ENCODE data around the gene SGF29. TPM values are rescaled to one million over a fixed set of nuclear protein-coding genes. Genes with fewer than 3 reads are reported as not detected.
"Not testable (repeated sequence)": the region's sequence is repeated elsewhere in the genome, so short reads cannot be mapped to it uniquely, and the experiment has no call there.

SGF29 gene
- total RNA-seq, 1 donor from 2014 or later, result 5.3 TPM

DNA sequence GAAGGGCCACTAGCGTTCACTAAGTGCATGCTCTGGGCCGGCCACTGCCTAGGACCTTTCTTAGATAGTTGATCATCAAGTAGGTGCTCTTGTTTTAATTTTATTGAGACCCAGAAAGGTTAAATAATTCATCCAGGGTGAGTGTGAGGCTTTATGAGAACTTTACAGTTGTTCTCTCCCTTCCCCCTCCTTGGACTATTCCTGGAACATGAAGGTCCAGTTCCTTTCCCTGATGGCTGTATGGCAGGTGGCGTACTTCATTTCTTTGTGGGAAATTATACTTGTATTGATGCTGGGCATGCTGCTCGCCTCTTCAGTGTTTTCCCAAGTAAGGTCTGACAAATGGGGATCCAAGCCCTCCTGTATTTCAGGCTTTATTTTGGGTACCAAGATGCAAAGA lies 8.5 kb downstream of the SGF29 start:
- peaks cover 8% of the 10 kb centered on the region for H3K79me2 ChIP-seq (ENCODE audit: low read depth)
- H4K20me1 ChIP-seq (ENCODE audit: low read depth), result no peaks in the 10 kb centered on the region
- H2AFZ ChIP-seq (replicated peaks), result no peak overlapping the region
- Mint-ChIP-seq H3K27me3 (ENCODE audit: insufficient read depth, low read depth) (peaks cover under 1% of the 10 kb centered on the region), H3K4me1 (no peaks in the 10 kb centered on the region), H3K4me3 (no peak overlapping the region), H3K36me3 (peaks cover 21% of the 10 kb centered on the region), H3K9me3 (peaks cover 8% of the 10 kb centered on the region), H3K27ac (no peak overlapping the region)
- peaks cover 3% of the 10 kb centered on the region for H3F3A ChIP-seq (ENCODE audit: low read depth)
- no peak overlapping the region for H3K4me2 ChIP-seq
- H3K27ac ChIP-seq, result no peak overlapping the region
- no peak overlapping the region for H3K4me3 ChIP-seq
- H3K4me1 ChIP-seq, result no peaks in the 10 kb centered on the region
- DNase-seq (ENCODE audit: low spot score), result no peak
- no peak overlapping the region for H3K9ac ChIP-seq
- peaks cover 2% of the 10 kb centered on the region for H3K36me3 ChIP-seq
- TF ChIP-seq EZH2 (IDR thresholded peaks at IDR 0.05) (no peak), CTCF (IDR thresholded peaks at IDR 0.05) (no peak), EZH2phosphoT487 (IDR thresholded peaks at IDR 0.05) (no peak)
- H3K27me3 ChIP-seq, result no peaks in the 10 kb centered on the region
- peaks cover 5% of the 10 kb centered on the region for H3K9me3 ChIP-seq (ENCODE audit: low read depth)

DNA sequence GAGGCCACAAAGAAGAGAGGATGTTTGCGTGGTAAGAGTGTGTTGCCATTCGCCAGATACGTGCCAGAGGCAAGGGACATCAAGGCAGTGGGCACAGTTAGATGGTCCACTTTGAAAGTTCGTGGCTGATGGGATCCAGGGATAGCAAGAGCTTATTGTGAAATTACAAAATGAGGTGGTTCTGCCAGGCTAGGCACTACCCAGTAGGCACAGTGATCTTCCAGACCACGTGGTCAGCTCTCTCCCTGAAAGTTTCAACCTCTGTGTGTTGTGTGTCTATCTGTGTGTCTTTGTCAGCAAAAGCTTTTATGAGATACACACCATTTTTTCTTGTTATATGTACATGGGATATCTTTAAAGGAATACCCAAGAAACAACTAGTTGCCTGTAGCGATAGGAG lies 9.5 kb downstream of the SGF29 start:
- Histone ChIP-seq H3K27me3 (no peaks in the 10 kb centered on the region), H3K9ac (no peak overlapping the region), H3F3A (ENCODE audit: low read depth) (peaks cover 3% of the 10 kb centered on the region), H3K9me3 (ENCODE audit: low read depth) (peaks cover 8% of the 10 kb centered on the region), H3K4me3 (no peak overlapping the region), H4K20me1 (ENCODE audit: low read depth) (no peaks in the 10 kb centered on the region), H3K27ac (no peak overlapping the region), H3K4me2 (no peak overlapping the region), H2AFZ (replicated peaks) (no peak overlapping the region), H3K79me2 (ENCODE audit: low read depth) (peaks cover 14% of the 10 kb centered on the region), H3K4me1 (no peaks in the 10 kb centered on the region), H3K36me3 (peaks cover 6% of the 10 kb centered on the region)
- TF ChIP-seq EZH2 (IDR thresholded peaks at IDR 0.05) (no peak), EZH2phosphoT487 (IDR thresholded peaks at IDR 0.05) (no peak), CTCF (IDR thresholded peaks at IDR 0.05) (no peak)
- Mint-ChIP-seq H3K9me3 (peaks cover 11% of the 10 kb centered on the region), H3K36me3 (peaks cover 23% of the 10 kb centered on the region), H3K27ac (no peak overlapping the region), H3K4me3 (no peak overlapping the region), H3K27me3 (ENCODE audit: insufficient read depth, low read depth) (no peaks in the 10 kb centered on the region), H3K4me1 (no peaks in the 10 kb centered on the region)
- DNase-seq (ENCODE audit: low spot score), result no peak

DNA sequence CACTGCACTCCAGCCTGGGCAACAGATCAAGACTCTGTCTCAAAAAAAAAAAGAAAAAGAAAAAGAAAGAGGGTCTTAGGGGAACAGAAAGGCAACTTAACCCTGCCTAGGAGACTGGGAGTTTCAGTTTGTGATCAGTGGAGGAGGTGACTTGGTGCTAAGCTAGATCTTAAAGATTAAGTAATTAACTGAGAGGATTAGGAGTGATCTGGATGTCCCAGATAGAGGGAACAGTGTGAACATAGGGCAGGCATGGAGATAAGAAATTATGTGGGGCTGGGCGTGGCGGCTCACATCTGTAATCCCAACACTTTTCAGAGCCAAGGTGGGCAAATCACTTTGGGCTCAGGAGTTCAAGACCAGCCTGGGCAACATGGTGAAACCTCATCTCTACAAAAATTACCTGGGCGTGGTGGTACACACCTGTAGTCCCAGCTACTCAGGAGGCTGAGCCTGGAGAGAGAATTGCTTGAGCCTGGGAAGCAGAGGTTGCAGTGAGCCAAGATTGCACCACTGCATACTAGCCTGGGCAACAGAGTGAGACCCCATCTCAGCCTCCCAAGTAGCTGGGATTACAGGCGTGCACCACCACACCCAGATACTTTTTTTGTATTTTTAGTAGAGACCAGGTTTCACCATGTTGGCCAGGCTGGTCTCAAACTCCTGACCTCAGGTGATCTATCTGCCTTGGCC lies 12.7 kb downstream of the SGF29 start:
- not testable (repeated sequence) for H3K4me2 ChIP-seq; H2AFZ ChIP-seq (replicated peaks); H3K4me3 ChIP-seq; H3K4me1 ChIP-seq; H3K27me3 ChIP-seq; H3K27ac ChIP-seq; H3K4me3 Mint-ChIP-seq; DNase-seq (ENCODE audit: low spot score); H3K36me3 ChIP-seq; H3K27me3 Mint-ChIP-seq (ENCODE audit: insufficient read depth, low read depth); H3K9me3 ChIP-seq (ENCODE audit: low read depth); H4K20me1 ChIP-seq (ENCODE audit: low read depth); H3K27ac Mint-ChIP-seq; H3K9ac ChIP-seq; H3F3A ChIP-seq (ENCODE audit: low read depth); H3K4me1 Mint-ChIP-seq
- peaks cover 20% of the 10 kb centered on the region for H3K36me3 Mint-ChIP-seq
- peaks cover 11% of the 10 kb centered on the region for H3K9me3 Mint-ChIP-seq
- H3K79me2 ChIP-seq (ENCODE audit: low read depth), result peaks cover 14% of the 10 kb centered on the region

DNA sequence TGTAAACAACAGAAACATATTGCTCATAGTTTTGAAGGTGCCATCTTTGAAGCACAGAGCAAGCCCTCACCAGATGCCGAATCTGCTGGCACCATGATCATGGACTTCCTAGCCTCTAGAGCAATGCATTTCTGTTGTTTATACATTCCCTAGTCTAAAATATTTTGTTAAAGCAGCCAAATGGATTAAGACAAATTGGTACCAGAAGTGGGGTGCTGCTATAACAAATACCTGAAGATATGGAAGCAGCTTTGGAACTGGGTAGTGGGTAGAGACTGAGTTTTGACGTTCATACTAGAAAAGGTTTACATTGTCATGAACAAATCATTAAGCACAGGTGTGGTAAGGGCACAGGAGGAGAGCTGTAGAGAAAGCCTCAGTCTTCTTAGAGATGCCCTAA lies 13.6 kb downstream of the SGF29 start:
- H2AFZ ChIP-seq (replicated peaks), result no peak overlapping the region
- H3K4me3 ChIP-seq, result no peak overlapping the region
- no peak for DNase-seq (ENCODE audit: low spot score)
- no peak overlapping the region for H3K4me3 Mint-ChIP-seq
- TF ChIP-seq EZH2phosphoT487 (IDR thresholded peaks at IDR 0.05) (no peak), EZH2 (IDR thresholded peaks at IDR 0.05) (no peak), CTCF (IDR thresholded peaks at IDR 0.05) (no peak)
- peaks cover 20% of the 10 kb centered on the region for H3K36me3 Mint-ChIP-seq
- peaks cover 3% of the 10 kb centered on the region for H3F3A ChIP-seq (ENCODE audit: low read depth)
- peaks cover under 1% of the 10 kb centered on the region for H4K20me1 ChIP-seq (ENCODE audit: low read depth)
- peaks cover 6% of the 10 kb centered on the region for H3K36me3 ChIP-seq
- H3K9me3 ChIP-seq (ENCODE audit: low read depth), result peaks cover 8% of the 10 kb centered on the region
- H3K27me3 Mint-ChIP-seq (ENCODE audit: insufficient read depth, low read depth), result peaks cover 2% of the 10 kb centered on the region
- peaks cover under 1% of the 10 kb centered on the region for H3K4me1 ChIP-seq
- no peak overlapping the region for H3K4me2 ChIP-seq
- H3K9ac ChIP-seq, result no peak overlapping the region
- H3K27ac Mint-ChIP-seq, result no peak overlapping the region
- H3K27ac ChIP-seq, result no peak overlapping the region
- peaks cover 14% of the 10 kb centered on the region for H3K79me2 ChIP-seq (ENCODE audit: low read depth)
- H3K9me3 Mint-ChIP-seq, result peaks cover 11% of the 10 kb centered on the region
- H3K4me1 Mint-ChIP-seq, result peaks cover 6% of the 10 kb centered on the region
- no peaks in the 10 kb centered on the region for H3K27me3 ChIP-seq

Measured in neural progenitor cell (in vitro differentiated cells).